Measurements from ENCODE around the gene INTS6.

DNA sequence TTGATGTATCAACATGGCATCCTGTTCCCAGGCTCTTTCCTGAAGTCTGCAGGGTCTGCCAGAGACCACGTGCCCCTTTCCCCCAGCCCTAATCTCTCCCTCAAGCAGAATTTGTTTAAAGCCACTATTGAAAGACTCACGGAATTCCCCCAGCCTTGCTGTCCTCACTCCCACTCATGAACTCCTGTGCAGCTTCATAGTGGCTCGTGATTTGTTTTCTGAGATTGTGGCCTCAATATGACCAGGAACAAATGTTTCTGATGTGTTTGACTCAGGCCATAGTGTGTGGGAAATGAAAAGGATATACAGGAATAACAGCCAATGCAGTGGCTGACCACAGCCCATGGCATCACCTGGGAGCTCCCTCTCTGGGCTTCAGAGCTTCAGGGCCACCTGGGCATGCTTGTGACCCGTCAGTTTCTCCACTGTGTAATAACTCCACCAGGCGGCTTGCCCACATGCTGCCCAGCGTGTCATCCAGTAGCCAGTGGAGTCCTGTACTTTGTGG is 121.4 kb downstream of the INTS6 start:
- TF ChIP-seq EZH2phosphoT487 (IDR thresholded peaks at IDR 0.05; ENCODE audit: borderline replicate concordance, low read length): no peak
- TF ChIP-seq, protein P1, sequence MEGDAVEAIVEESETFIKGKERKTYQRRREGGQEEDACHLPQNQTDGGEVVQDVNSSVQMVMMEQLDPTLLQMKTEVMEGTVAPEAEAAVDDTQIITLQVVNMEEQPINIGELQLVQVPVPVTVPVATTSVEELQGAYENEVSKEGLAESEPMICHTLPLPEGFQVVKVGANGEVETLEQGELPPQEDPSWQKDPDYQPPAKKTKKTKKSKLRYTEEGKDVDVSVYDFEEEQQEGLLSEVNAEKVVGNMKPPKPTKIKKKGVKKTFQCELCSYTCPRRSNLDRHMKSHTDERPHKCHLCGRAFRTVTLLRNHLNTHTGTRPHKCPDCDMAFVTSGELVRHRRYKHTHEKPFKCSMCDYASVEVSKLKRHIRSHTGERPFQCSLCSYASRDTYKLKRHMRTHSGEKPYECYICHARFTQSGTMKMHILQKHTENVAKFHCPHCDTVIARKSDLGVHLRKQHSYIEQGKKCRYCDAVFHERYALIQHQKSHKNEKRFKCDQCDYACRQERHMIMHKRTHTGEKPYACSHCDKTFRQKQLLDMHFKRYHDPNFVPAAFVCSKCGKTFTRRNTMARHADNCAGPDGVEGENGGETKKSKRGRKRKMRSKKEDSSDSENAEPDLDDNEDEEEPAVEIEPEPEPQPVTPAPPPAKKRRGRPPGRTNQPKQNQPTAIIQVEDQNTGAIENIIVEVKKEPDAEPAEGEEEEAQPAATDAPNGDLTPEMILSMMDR (IDR thresholded peaks at IDR 0.05; ENCODE audit: low read depth, low read length, poor library complexity, severe bottlenecking): no peak
